ENCODE data around the gene ADH5.

DNA sequence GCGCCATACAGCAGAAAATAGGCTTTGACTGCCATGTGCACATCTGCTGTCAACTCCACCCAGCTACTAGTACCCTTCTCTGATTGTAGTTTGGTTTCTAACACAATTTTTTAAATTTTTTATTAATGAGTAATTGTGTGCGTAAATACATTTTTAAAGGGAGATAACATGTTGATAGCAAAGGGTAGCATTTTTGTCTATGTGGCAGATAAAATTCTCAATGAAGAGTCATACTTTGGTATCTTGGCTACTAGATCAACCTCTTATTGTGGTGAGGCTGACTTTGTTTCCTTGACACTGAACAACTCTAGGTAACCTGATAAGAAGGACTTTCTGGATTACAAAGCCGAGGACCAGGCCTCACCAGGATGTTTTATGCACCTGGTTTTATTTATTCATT lies 46.0 kb upstream of the ADH5 start:
- no peak for TF ChIP-seq FOXM1 (IDR thresholded peaks at IDR 0.05; ENCODE audit: borderline replicate concordance)
- TF ChIP-seq BHLHE40 (IDR thresholded peaks at IDR 0.05; ENCODE audit: borderline replicate concordance) = no peak
- no peak for TF ChIP-seq TARDBP (IDR thresholded peaks at IDR 0.05)
- TF ChIP-seq, protein P1, sequence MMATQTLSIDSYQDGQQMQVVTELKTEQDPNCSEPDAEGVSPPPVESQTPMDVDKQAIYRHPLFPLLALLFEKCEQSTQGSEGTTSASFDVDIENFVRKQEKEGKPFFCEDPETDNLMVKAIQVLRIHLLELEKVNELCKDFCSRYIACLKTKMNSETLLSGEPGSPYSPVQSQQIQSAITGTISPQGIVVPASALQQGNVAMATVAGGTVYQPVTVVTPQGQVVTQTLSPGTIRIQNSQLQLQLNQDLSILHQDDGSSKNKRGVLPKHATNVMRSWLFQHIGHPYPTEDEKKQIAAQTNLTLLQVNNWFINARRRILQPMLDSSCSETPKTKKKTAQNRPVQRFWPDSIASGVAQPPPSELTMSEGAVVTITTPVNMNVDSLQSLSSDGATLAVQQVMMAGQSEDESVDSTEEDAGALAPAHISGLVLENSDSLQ (IDR thresholded peaks at IDR 0.05) = no peak
- no peak for TF ChIP-seq HDGF (IDR thresholded peaks at IDR 0.05; ENCODE audit: borderline replicate concordance)
- no peak for TF ChIP-seq SP1 (IDR thresholded peaks at IDR 0.05)
- TF ChIP-seq CTBP1 (IDR thresholded peaks at IDR 0.05; ENCODE audit: borderline replicate concordance) = no peak
- no peak for TF ChIP-seq ARNT (IDR thresholded peaks at IDR 0.05)
- TF ChIP-seq ZNF384 (IDR thresholded peaks at IDR 0.05) = no peak
- TF ChIP-seq FOXK2 (IDR thresholded peaks at IDR 0.05) = no peak
- TF ChIP-seq ELF4 (IDR thresholded peaks at IDR 0.05) = no peak
- TF ChIP-seq SUZ12 (IDR thresholded peaks at IDR 0.05) = no peak
- TF ChIP-seq FOXA1 (IDR thresholded peaks at IDR 0.05) = no peak
